IMR-90 (cell line): ENCODE measurements around the gene NUP107. TPM values are rescaled to one million over a fixed set of nuclear protein-coding genes. Genes with fewer than 3 reads are reported as not detected.

Experiments used
- ATAC-seq: fragments of 200-7000 bp; cut with Tn5 transposase; 2 replicates; pipeline ENCODE4 v1.9.1; 2020; ENCODE audit warnings: low read depth, mild to moderate bottlenecking, moderate library complexity
- BruUV-seq: library from RNA; stranded (reverse); fragments of 400-500 nt; replicated peaks from 2 replicates; lab custom pipeline; 2021; lab: Mats Ljungman, UMichigan
- CTCF ChIA-PET: fragments of 300-600 bp; formaldehyde crosslinking; extraction: SDS; loops from one replicate; lab custom pipeline; 2021; ENCODE audit warnings: antibody characterized with exemption; lab: Yijun Ruan, JAX
- POLR2A ChIA-PET: fragments of 300-600 bp; sonication (Branson Sonifier 250); formaldehyde crosslinking; loops from one replicate; lab custom pipeline; 2022; ENCODE audit warnings: antibody characterized with exemption; ENCODE audit not compliant: unreplicated experiment; lab: Charles Lee
- DNase-seq: peaks from one replicate; pipeline ENCODE4 v3.0.0; 2013
- H2AFZ ChIP-seq: replicated peaks from 2 replicates; pipeline ENCODE3; 2013; ENCODE audit warnings: low read length, mild to moderate bottlenecking; ENCODE audit not compliant: poor library complexity
- H2AK5ac ChIP-seq: 2 replicates; pipeline ENCODE4 v1.6.1; 2013; ENCODE audit warnings: low read depth, low read length, inconsistent platforms
- H2AK9ac ChIP-seq: replicated peaks from 2 replicates; pipeline ENCODE3; 2013; ENCODE audit warnings: mild to moderate bottlenecking, low read depth, low read length, moderate library complexity; ENCODE audit not compliant: poor library complexity
- H2BK120ac ChIP-seq: 2 replicates; pipeline ENCODE4 v1.6.1; 2013; ENCODE audit warnings: low read depth, low read length, inconsistent platforms
- H2BK15ac ChIP-seq: 3 replicates; pipeline ENCODE4 v1.6.1; 2013; ENCODE audit warnings: low read depth, low read length, inconsistent platforms
- H2BK20ac ChIP-seq: 2 replicates; pipeline ENCODE4 v1.6.1; 2013; ENCODE audit warnings: low read depth, mild to moderate bottlenecking, inconsistent platforms, low read length, moderate library complexity
- H2BK5ac ChIP-seq: 2 replicates; pipeline ENCODE4 v1.6.1; 2013; ENCODE audit warnings: mild to moderate bottlenecking, low read depth, low read length, inconsistent platforms; ENCODE audit not compliant: poor library complexity, severe bottlenecking
- H3K14ac ChIP-seq: replicated peaks from 2 replicates; pipeline ENCODE4 v1.6.1; 2013; ENCODE audit warnings: low read depth, low read length, inconsistent platforms
- H3K18ac ChIP-seq: 2 replicates; pipeline ENCODE4 v1.6.1; 2013; ENCODE audit warnings: low read depth, low read length, control low read depth
- H3K23ac ChIP-seq: 2 replicates; pipeline ENCODE4 v1.6.1; 2013; ENCODE audit warnings: low read depth, low read length, inconsistent platforms
- H3K27ac ChIP-seq: 2 replicates; pipeline ENCODE4 v1.5.1; 2013; ENCODE audit warnings: mild to moderate bottlenecking, control low read depth, low read length; ENCODE audit not compliant: insufficient read depth
- H3K27me3 ChIP-seq: 2 replicates; pipeline ENCODE4 v1.6.1; 2013; ENCODE audit warnings: low read length; ENCODE audit not compliant: control insufficient read depth, insufficient read depth
- H3K36me3 ChIP-seq: 2 replicates; pipeline ENCODE4 v1.6.1; 2013; ENCODE audit warnings: low read length, mixed read lengths; ENCODE audit not compliant: control insufficient read depth, insufficient read depth
- H3K4ac ChIP-seq: 2 replicates; pipeline ENCODE4 v1.6.1; 2013; ENCODE audit warnings: low read depth, low read length, inconsistent platforms
- H3K4me1 ChIP-seq: 2 replicates; pipeline ENCODE4 v1.6.1; 2013; ENCODE audit warnings: low read length, mixed read lengths; ENCODE audit not compliant: control insufficient read depth, insufficient read depth
- H3K4me2 ChIP-seq: 2 replicates; pipeline ENCODE4 v1.6.1; 2013; ENCODE audit warnings: low read depth, mild to moderate bottlenecking, control low read depth, low read length, moderate library complexity
- H3K4me3 ChIP-seq: 2 replicates; pipeline ENCODE4 v1.5.1; 2013; ENCODE audit warnings: low read depth, mild to moderate bottlenecking, control low read depth, low read length, moderate library complexity; ENCODE audit not compliant: insufficient read depth
- H3K56ac ChIP-seq: 2 replicates; pipeline ENCODE4 v1.6.1; 2013; ENCODE audit warnings: low read length, inconsistent platforms; ENCODE audit not compliant: insufficient read depth; ENCODE audit errors: extremely low read depth
- H3K79me1 ChIP-seq, 2 experiments: 2 replicates each; pipeline ENCODE4 v1.6.1; 2013; ENCODE audit warnings: low read length in 2 of 2, inconsistent platforms in 1 of 2, low read depth in 1 of 2
- H3K9ac ChIP-seq: 2 replicates; pipeline ENCODE4 v1.6.1; 2013; ENCODE audit warnings: low read depth, low read length, control low read depth
- H3K9me1 ChIP-seq: 2 replicates; pipeline ENCODE4 v1.6.1; 2013; ENCODE audit warnings: low read length, inconsistent platforms; ENCODE audit not compliant: insufficient read depth
- H3K9me3 ChIP-seq: 2 replicates; pipeline ENCODE4 v1.6.1; 2013; ENCODE audit warnings: low read length; ENCODE audit not compliant: control insufficient read depth, insufficient read depth
- H4K20me1 ChIP-seq: 2 replicates; pipeline ENCODE4 v1.6.1; 2013; ENCODE audit warnings: low read length, inconsistent platforms; ENCODE audit not compliant: insufficient read depth
- H4K5ac ChIP-seq: 2 replicates; pipeline ENCODE4 v1.6.1; 2013; ENCODE audit warnings: mild to moderate bottlenecking, low read depth, low read length, control low read depth
- H4K8ac ChIP-seq, 2 experiments: 2 replicates each; pipeline ENCODE4 v1.6.1; 2013; ENCODE audit warnings: low read depth in 2 of 2, low read length in 2 of 2, control low read depth in 1 of 2, inconsistent platforms in 1 of 2
- H4K91ac ChIP-seq: 2 replicates; pipeline ENCODE4 v1.6.1; 2013; ENCODE audit warnings: low read depth, low read length, inconsistent platforms; ENCODE audit not compliant: insufficient read depth
- FOS ChIP-seq: fragments of 150-350 bp; IDR thresholded peaks from 2 replicates; pipeline ENCODE4 v1.6.1; 2016; ENCODE audit warnings: low read depth, low read length
- MXI1 ChIP-seq: IDR thresholded peaks from 2 replicates; pipeline ENCODE4 v1.6.1; 2012; ENCODE audit warnings: low read depth, mild to moderate bottlenecking, low read length, moderate library complexity, borderline replicate concordance
- RAD21 ChIP-seq: IDR thresholded peaks from 2 replicates; pipeline ENCODE4 v1.6.1; 2012; ENCODE audit warnings: low read length, improper control_type of control experiment
- RCOR1 ChIP-seq: IDR thresholded peaks from 2 replicates; pipeline ENCODE4 v1.6.1; 2012; ENCODE audit warnings: mild to moderate bottlenecking, low read length, improper control_type of control experiment; ENCODE audit not compliant: insufficient replicate concordance
- WGBS, 2 experiments: methylation state at CpG; one replicate each; pipeline versions ENCODE4 v1.1.5 to v1.1.7; 2013; ENCODE audit warnings: missing lambda C conversion rate in 2 of 2; ENCODE audit not compliant: insufficient read length in 1 of 2; ENCODE audit errors: extremely low coverage in 2 of 2; 5-methylcytosine and 5-hydroxymethylcytosine counted together
- dilution Hi-C: fragments of 300-500 bp; cut with HindIII; formaldehyde crosslinking; loops from one replicate; pipeline ENCODE4 v1.14.3; 2018; ENCODE audit warnings: low sequenced_read_pairs; ENCODE audit not compliant: unreplicated experiment
- in situ Hi-C: fragments of 300-500 bp; cut with MboI; formaldehyde crosslinking; loops from 3 replicates; pipeline ENCODE4 v1.14.3; 2019; ENCODE audit warnings: low sequenced_read_pairs, inconsistent platforms, mixed read lengths
- intact Hi-C: fragments of 100-400 bp; cut with micrococcal nuclease; formaldehyde crosslinking; loops from 2 replicates; pipeline ENCODE4 v1.10.0; 2022
- polyA plus RNA-seq, 3 experiments: library from polyadenylated mRNA; depleted of rRNA; stranded (reverse); fragments of >200 nt; gene quantifications; 2 replicates each; pipeline ENCODE4 v1.2.3, GENCODE V29; 2012; ENCODE audit warnings: low replicate concordance in 1 of 3
- total RNA-seq: library from RNA; depleted of rRNA; stranded (reverse); fragments of >200 nt; gene quantifications from 2 replicates; pipeline ENCODE4 v1.2.3, GENCODE V29; 2012

The NUP107 gene
- total and polyA plus RNA-seq, 2 of the 4 experiments (the other 2 are of a cell fraction) = 34.5 to 69.7 TPM

- H3K4me1 ChIP-seq = no peaks in the 10 kb centered on the region
- H3K36me3 ChIP-seq = no peaks in the 10 kb centered on the region
- H4K8ac ChIP-seq = no peak overlapping the region
- H2AK5ac ChIP-seq = no peak overlapping the region
- H2BK15ac ChIP-seq = no peak overlapping the region
- H3K56ac ChIP-seq = no peak overlapping the region
- H4K5ac ChIP-seq = no peak overlapping the region
- H3K4me2 ChIP-seq = no peak overlapping the region
- H3K23ac ChIP-seq = no peak overlapping the region
- ChIA-PET CTCF (no interaction called here), POLR2A (no interaction called here)
- no peak overlapping the region for H2BK5ac ChIP-seq
- no peak overlapping the region for H2BK120ac ChIP-seq
- H3K27ac ChIP-seq = no peak overlapping the region
- H3K9me3 ChIP-seq = no peaks in the 10 kb centered on the region
- no peak for TF ChIP-seq RCOR1
- no peak for TF ChIP-seq MXI1
- TF ChIP-seq FOS = no peak
- TF ChIP-seq RAD21 = no peak
- no peak overlapping the region for H3K4me3 ChIP-seq
- H3K4ac ChIP-seq = no peak overlapping the region
- no peaks in the 10 kb centered on the region for H3K79me1 ChIP-seq
- H2AK9ac ChIP-seq = no peak overlapping the region
- no peak overlapping the region for H2BK20ac ChIP-seq
- dilution Hi-C loops = no loop called here
- H4K20me1 ChIP-seq = no peaks in the 10 kb centered on the region
- WGBS, 2 experiments = no CpG with 5 or more reads among the region's 1 CpG
- H3K14ac ChIP-seq = no peak overlapping the region
- intact Hi-C loops = no loop called here
- H3K9ac ChIP-seq = no peak overlapping the region
- no peak for DNase-seq
- H3K18ac ChIP-seq = no peak overlapping the region
- ATAC-seq = no peak
- H4K91ac ChIP-seq = no peak overlapping the region
- no TSS peak for BruUV-seq
- no peaks in the 10 kb centered on the region for H3K9me1 ChIP-seq
- H2AFZ ChIP-seq = no peak overlapping the region
- in situ Hi-C loops = no loop called here
- no peaks in the 10 kb centered on the region for H3K27me3 ChIP-seq
These were observed 83.2 kb downstream of the NUP107 start for GRCh38 chr12:68769941-68770340.
